HepG2 (cell line): ENCODE measurements around the gene NXPE3. TPM values are rescaled to one million over a fixed set of nuclear protein-coding genes. Genes with fewer than 3 reads are reported as not detected.
A peak's percentile ranks its signal among the peaks of the same experiment; 100 is the strongest.

ENCODE experiments used
- ATAC-seq: fragments of 200-7000 bp; cut with Tn5 transposase; 3 replicates; pipeline ENCODE4 v1.9.1; 2020; ENCODE audit warnings: mild to moderate bottlenecking, moderate library complexity
- BruUV-seq: library from RNA; stranded (reverse); fragments of 400-500 nt; replicated peaks from 2 replicates; lab custom pipeline; 2021; lab: Mats Ljungman, UMichigan
- CTCF ChIA-PET: fragments of 300-600 bp; formaldehyde crosslinking; extraction: SDS; loops from one replicate; lab custom pipeline; 2021; ENCODE audit warnings: low total read pairs, inconsistent platforms, low intra/inter-chr PET ratio; lab: Yijun Ruan, JAX
- POLR2A ChIA-PET: fragments of 350-600 bp; sonication (Branson Sonifier 250); formaldehyde crosslinking; loops from one replicate; lab custom pipeline; 2020; ENCODE audit warnings: antibody characterized with exemption, inconsistent platforms; lab: Yijun Ruan, JAX
- DNase-seq: peaks from one replicate; pipeline ENCODE4 v3.0.0-alpha.2; 2015; ENCODE audit warnings: low spot score
- FAIRE-seq: peaks from 3 replicates; lab custom pipeline; 2011; peaks lifted over from hg19 to GRCh38; lab: Jason Lieb, UNC
- H2AFZ ChIP-seq: one replicate; pipeline ENCODE4 v1.6.1; 2011; ENCODE audit warnings: low read length, inconsistent platforms
- H3K27ac ChIP-seq: fragments of 300-600 bp; 3 replicates; pipeline ENCODE4 v1.8.0; 2011; ENCODE audit warnings: mixed run types, mild to moderate bottlenecking, mixed read lengths, low read length, inconsistent platforms; ENCODE audit not compliant: insufficient read depth; ENCODE audit errors: extremely low read length
- H3K27me3 ChIP-seq, 2 experiments: fragments of 200-600 bp in 1 of 2; 2 replicates in 1 of 2; 3 replicates in 1 of 2; pipeline versions ENCODE4 v1.6.0 to v1.8.0; 2011; ENCODE audit warnings: low read length in 2 of 2, mild to moderate bottlenecking in 2 of 2, moderate library complexity in 2 of 2, inconsistent platforms in 1 of 2; ENCODE audit not compliant: insufficient read depth in 2 of 2, control insufficient read depth in 1 of 2
- H3K36me3 ChIP-seq, 2 experiments: fragments of 200-600 bp in 1 of 2; replicated peaks in 1 of 2; 2 replicates in 1 of 2; 3 replicates in 1 of 2; pipeline versions ENCODE4 v1.5.1 to v1.8.0; 2011; ENCODE audit warnings: low read length in 2 of 2, inconsistent platforms in 1 of 2; ENCODE audit not compliant: insufficient read depth in 2 of 2, control insufficient read depth in 1 of 2
- H3K4me1 ChIP-seq: 2 replicates; pipeline ENCODE4 v1.5.1; 2012; ENCODE audit warnings: low read length, inconsistent platforms; ENCODE audit not compliant: insufficient read depth
- H3K4me2 ChIP-seq: 2 replicates; pipeline ENCODE4 v1.6.0; 2011; ENCODE audit warnings: low read depth, low read length, inconsistent platforms
- H3K4me3 ChIP-seq, 3 experiments: fragments of 200-600 bp in 1 of 3; sonication (generic), shearing (Covaris generic) in 1 of 3; replicated peaks in 1 of 3; 2 replicates each; pipeline ENCODE4 v1.5.1; 2011 to 2016; ENCODE audit warnings: low read length in 3 of 3, inconsistent platforms in 2 of 3, low read depth in 2 of 3, mild to moderate bottlenecking in 2 of 3, control low read depth in 1 of 3, mixed read lengths in 1 of 3; ENCODE audit not compliant: insufficient read depth in 1 of 3
- H3K79me2 ChIP-seq: one replicate; pipeline ENCODE4 v1.6.1; 2011; ENCODE audit warnings: low read length, inconsistent platforms; ENCODE audit not compliant: insufficient read depth
- H3K9ac ChIP-seq: 2 replicates; pipeline ENCODE4 v1.6.0; 2011; ENCODE audit warnings: mild to moderate bottlenecking, low read depth, low read length, inconsistent platforms; ENCODE audit not compliant: insufficient read depth
- H3K9me3 ChIP-seq: 2 replicates; pipeline ENCODE4 v1.5.1; 2012; ENCODE audit warnings: mild to moderate bottlenecking, low read length
- H4K20me1 ChIP-seq: 2 replicates; pipeline ENCODE4 v1.6.0; 2011; ENCODE audit warnings: inconsistent platforms, mild to moderate bottlenecking, low read length, moderate library complexity; ENCODE audit not compliant: insufficient read depth
- ERF ChIP-seq: IDR thresholded peaks from 2 replicates; pipeline ENCODE4 v1.6.1; 2018; ENCODE audit warnings: missing biosample characterization, missing genetic modification reagents
- KMT2A ChIP-seq: sonication (generic); formaldehyde crosslinking; IDR thresholded peaks from 2 replicates; pipeline ENCODE4 v1.4.0; 2020; ENCODE audit warnings: missing genetic modification reagents
- PTBP1 ChIP-seq: fragments of 200-400 bp; formaldehyde crosslinking; IDR thresholded peaks from 2 replicates; pipeline ENCODE4 v1.6.1; 2018; ENCODE audit warnings: low read length, low read depth; ENCODE audit not compliant: poor library complexity, severe bottlenecking
- SP4 ChIP-seq: sonication (generic); formaldehyde crosslinking; IDR thresholded peaks from 2 replicates; pipeline ENCODE4 v1.8.1; 2023; ENCODE audit warnings: mild to moderate bottlenecking, missing genetic modification reagents
- TBL1XR1 ChIP-seq: fragments of 150-350 bp; IDR thresholded peaks from 2 replicates; pipeline ENCODE4 v1.6.1; 2014; ENCODE audit warnings: borderline replicate concordance, low read length; ENCODE audit not compliant: partially characterized antibody
- ZNF430 ChIP-seq: sonication (generic); formaldehyde crosslinking; IDR thresholded peaks from 2 replicates; pipeline ENCODE4 v1.9.0; 2021; ENCODE audit warnings: mild to moderate bottlenecking, missing genetic modification reagents
- ZNF777 ChIP-seq: sonication (generic); formaldehyde crosslinking; IDR thresholded peaks from 2 replicates; pipeline ENCODE4 v1.4.0; 2020; ENCODE audit warnings: missing genetic modification reagents
- WGBS: methylation state at CpG from one replicate; pipeline ENCODE4 v1.1.6; 2017; ENCODE audit warnings: low lambda C conversion rate; 5-methylcytosine and 5-hydroxymethylcytosine counted together
- in situ Hi-C: cut with HindIII; loops from 2 replicates; pipeline ENCODE4 v1.10.0; 2017; ENCODE audit warnings: low pct_unique_long_range_greater_than_20kb; ENCODE audit not compliant: extremely low pct_ligation_motif_present
- intact Hi-C: fragments of 100-400 bp; cut with micrococcal nuclease; formaldehyde crosslinking; loops from one replicate; pipeline ENCODE4 v1.10.0; 2022; ENCODE audit not compliant: unreplicated experiment
- polyA plus RNA-seq, 8 experiments: library from polyadenylated mRNA; depleted of rRNA in 3 of 8; stranded (reverse) in 7 of 8; unstranded in 1 of 8; fragments of >200 nt; fragmentation: Illumina TruSeq in 4 of 8; extraction: Trizol in 4 of 8; gene quantifications; 2 replicates each; pipeline versions ENCODE4 v1.2.1 to v1.2.3, GENCODE V29; 2011 to 2016; ENCODE audit warnings: low read depth in 4 of 8, missing spikeins in 1 of 8, mixed read lengths in 1 of 8; ENCODE audit not compliant: insufficient read depth in 1 of 8
- total RNA-seq, 5 experiments: library from RNA; depleted of rRNA; stranded (reverse); fragments of >200 nt; fragmentation: Illumina TruSeq; extraction: Trizol; gene quantifications; 2 replicates each; pipeline ENCODE4 v1.2.3, GENCODE V29; 2016; ENCODE audit warnings: low read depth in 1 of 5
- TF ChIP-seq, protein P1 (sequence below): sonication (generic); formaldehyde crosslinking; IDR thresholded peaks from 2 replicates; pipeline ENCODE4 v1.9.0; 2021; ENCODE audit warnings: mild to moderate bottlenecking, missing genetic modification reagents
- TF ChIP-seq, protein P2 (sequence below): sonication (generic); formaldehyde crosslinking; IDR thresholded peaks from 2 replicates; pipeline ENCODE4 v1.8.0; 2022; ENCODE audit warnings: mild to moderate bottlenecking, missing genetic modification reagents; ENCODE audit not compliant: insufficient replicate concordance

Gene NXPE3
- total and polyA plus RNA-seq, 2 of the 13 experiments (the other 11 are each of a cell fraction or from before 2014, with no cell fraction given): 3.5 to 4.7 TPM

DNA sequence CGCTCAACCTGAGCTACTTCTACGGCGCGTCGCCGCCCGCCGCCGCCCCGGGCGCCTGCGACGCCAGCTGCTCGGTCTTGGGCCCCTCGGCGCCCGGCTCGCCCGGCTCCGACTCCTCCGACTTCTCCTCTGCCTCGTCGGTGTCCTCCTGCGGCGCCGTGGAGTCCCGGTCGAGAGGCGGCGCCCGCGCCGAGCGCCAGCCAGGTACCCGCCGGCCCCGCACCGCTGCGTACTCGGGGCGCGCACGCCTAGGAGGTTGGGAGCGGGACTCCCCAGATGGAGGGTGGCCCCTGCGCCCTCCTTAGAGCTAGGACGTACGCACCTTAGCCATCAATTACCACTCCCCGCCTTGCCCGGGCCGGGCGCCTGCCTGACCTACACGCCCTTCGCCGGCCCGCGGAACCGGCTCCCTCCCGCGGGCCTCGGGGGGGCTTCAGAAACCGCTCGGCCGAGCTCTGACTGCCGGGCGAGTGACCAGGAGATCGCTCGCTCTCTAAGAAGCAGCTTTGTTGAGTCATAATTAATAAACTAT is 70.8 kb downstream of the NXPE3 start:
- Histone ChIP-seq H3K4me3 (peak overlapping the region; percentile 87 to 96 (median 95)), H4K20me1 (peaks cover 49% of the 10 kb centered on the region), H3K27me3 (no peaks in the 10 kb centered on the region; a peak in 1 of 5 replicates), H3K9me3 (no peaks in the 10 kb centered on the region), H2AFZ (no peak overlapping the region), H3K36me3 (peaks cover 16 to 28% of the 10 kb centered on the region in 2 experiments), H3K79me2 (peaks cover 29% of the 10 kb centered on the region), H3K9ac (peak overlapping the region; percentile 95), H3K4me1 (peaks cover 60% of the 10 kb centered on the region), H3K27ac (peak overlapping the region; percentile 98), H3K4me2 (peak overlapping the region; percentile 84)
- 2% methylated on average over 35 of the region's 67 CpGs for WGBS
- FAIRE-seq: no peak
- ChIA-PET CTCF (no interaction called here), POLR2A (interaction anchor here (1.0 to 3.3 kb wide), 17 partner anchors 11 to 173 kb away, joined by 3 to 32 read pairs (median 6); partner anchors contain the start of genes NXPE3 and ZBTB11)
- no TSS peak for BruUV-seq
- ATAC-seq: peak; percentile 38
- intact Hi-C loops (loop anchor here (2.0 to 5.0 kb wide), 2 partner anchors 37 to 173 kb away; partner anchors contain the start of gene ZBTB11), in situ Hi-C loops (no loop called here)
- no peak for DNase-seq
- peak; percentile 16; the same call in 1 of the 2 replicates for TF ChIP-seq KMT2A (CRISPR knock-in tag)
- no peak for TF ChIP-seq ZNF430 (CRISPR knock-in tag)
- TF ChIP-seq ERF: 0 out of 2 replicates have a peak, but pooled peaks have one; percentile 1
- TF ChIP-seq SP4 (CRISPR knock-in tag): no peak
- TF ChIP-seq TBL1XR1: no peak
- 0 out of 2 replicates have a peak, but pooled peaks have one; percentile 7 for TF ChIP-seq ZNF777 (CRISPR knock-in tag)
- no peak for TF ChIP-seq PTBP1
- TF ChIP-seq, protein P1, sequence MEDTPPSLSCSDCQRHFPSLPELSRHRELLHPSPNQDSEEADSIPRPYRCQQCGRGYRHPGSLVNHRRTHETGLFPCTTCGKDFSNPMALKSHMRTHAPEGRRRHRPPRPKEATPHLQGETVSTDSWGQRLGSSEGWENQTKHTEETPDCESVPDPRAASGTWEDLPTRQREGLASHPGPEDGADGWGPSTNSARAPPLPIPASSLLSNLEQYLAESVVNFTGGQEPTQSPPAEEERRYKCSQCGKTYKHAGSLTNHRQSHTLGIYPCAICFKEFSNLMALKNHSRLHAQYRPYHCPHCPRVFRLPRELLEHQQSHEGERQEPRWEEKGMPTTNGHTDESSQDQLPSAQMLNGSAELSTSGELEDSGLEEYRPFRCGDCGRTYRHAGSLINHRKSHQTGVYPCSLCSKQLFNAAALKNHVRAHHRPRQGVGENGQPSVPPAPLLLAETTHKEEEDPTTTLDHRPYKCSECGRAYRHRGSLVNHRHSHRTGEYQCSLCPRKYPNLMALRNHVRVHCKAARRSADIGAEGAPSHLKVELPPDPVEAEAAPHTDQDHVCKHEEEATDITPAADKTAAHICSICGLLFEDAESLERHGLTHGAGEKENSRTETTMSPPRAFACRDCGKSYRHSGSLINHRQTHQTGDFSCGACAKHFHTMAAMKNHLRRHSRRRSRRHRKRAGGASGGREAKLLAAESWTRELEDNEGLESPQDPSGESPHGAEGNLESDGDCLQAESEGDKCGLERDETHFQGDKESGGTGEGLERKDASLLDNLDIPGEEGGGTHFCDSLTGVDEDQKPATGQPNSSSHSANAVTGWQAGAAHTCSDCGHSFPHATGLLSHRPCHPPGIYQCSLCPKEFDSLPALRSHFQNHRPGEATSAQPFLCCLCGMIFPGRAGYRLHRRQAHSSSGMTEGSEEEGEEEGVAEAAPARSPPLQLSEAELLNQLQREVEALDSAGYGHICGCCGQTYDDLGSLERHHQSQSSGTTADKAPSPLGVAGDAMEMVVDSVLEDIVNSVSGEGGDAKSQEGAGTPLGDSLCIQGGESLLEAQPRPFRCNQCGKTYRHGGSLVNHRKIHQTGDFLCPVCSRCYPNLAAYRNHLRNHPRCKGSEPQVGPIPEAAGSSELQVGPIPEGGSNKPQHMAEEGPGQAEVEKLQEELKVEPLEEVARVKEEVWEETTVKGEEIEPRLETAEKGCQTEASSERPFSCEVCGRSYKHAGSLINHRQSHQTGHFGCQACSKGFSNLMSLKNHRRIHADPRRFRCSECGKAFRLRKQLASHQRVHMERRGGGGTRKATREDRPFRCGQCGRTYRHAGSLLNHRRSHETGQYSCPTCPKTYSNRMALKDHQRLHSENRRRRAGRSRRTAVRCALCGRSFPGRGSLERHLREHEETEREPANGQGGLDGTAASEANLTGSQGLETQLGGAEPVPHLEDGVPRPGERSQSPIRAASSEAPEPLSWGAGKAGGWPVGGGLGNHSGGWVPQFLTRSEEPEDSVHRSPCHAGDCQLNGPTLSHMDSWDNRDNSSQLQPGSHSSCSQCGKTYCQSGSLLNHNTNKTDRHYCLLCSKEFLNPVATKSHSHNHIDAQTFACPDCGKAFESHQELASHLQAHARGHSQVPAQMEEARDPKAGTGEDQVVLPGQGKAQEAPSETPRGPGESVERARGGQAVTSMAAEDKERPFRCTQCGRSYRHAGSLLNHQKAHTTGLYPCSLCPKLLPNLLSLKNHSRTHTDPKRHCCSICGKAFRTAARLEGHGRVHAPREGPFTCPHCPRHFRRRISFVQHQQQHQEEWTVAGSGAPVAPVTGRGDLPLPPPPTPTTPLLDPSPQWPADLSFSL (CRISPR knock-in tag): 0 out of 2 replicates have a peak, but pooled peaks have one; percentile 15
- TF ChIP-seq, protein P2, sequence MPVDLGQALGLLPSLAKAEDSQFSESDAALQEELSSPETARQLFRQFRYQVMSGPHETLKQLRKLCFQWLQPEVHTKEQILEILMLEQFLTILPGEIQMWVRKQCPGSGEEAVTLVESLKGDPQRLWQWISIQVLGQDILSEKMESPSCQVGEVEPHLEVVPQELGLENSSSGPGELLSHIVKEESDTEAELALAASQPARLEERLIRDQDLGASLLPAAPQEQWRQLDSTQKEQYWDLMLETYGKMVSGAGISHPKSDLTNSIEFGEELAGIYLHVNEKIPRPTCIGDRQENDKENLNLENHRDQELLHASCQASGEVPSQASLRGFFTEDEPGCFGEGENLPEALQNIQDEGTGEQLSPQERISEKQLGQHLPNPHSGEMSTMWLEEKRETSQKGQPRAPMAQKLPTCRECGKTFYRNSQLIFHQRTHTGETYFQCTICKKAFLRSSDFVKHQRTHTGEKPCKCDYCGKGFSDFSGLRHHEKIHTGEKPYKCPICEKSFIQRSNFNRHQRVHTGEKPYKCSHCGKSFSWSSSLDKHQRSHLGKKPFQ: peak; percentile 13
